HL-60 (cell line): ENCODE measurements around the gene SPIRE1.

Source experiments
- DNase-seq, 2 experiments: peaks; one replicate each; pipeline ENCODE4 v3.0.0-alpha.2; 2010 to 2020; ENCODE audit warnings: low read depth in 1 of 2, low spot score in 1 of 2
- H3K27ac ChIP-seq: fragments of 250-450 bp; sonication (Bioruptor Pico); replicated peaks from 2 replicates; pipeline ENCODE4 v1.5.1; 2020; ENCODE audit warnings: mild to moderate bottlenecking, moderate library complexity
- H3K27me3 ChIP-seq: fragments of 250-450 bp; sonication (Bioruptor Pico); 2 replicates; pipeline ENCODE4 v1.5.1; 2021; ENCODE audit warnings: mild to moderate bottlenecking, moderate library complexity; ENCODE audit not compliant: insufficient read depth, poor library complexity, severe bottlenecking
- H3K4me3 ChIP-seq: replicated peaks from 2 replicates; pipeline ENCODE4 v1.5.1; 2011; ENCODE audit warnings: mild to moderate bottlenecking, control low read depth, low read length; ENCODE audit not compliant: insufficient read depth
- CTCF ChIP-seq: IDR thresholded peaks from one replicate; pipeline ENCODE4 v1.5.1; 2011; ENCODE audit warnings: low read length, control low read depth, inconsistent platforms; ENCODE audit not compliant: insufficient read depth
- GABPA ChIP-seq: IDR thresholded peaks from 2 replicates; pipeline ENCODE4 v1.6.1; 2012; ENCODE audit warnings: low read depth
- POLR2AphosphoS5 ChIP-seq: IDR thresholded peaks from 2 replicates; pipeline ENCODE4 v1.6.1; 2012; ENCODE audit warnings: low read depth
- SPI1 ChIP-seq: IDR thresholded peaks from 2 replicates; pipeline ENCODE4 v1.6.1; 2012; ENCODE audit warnings: low read depth, mild to moderate bottlenecking, borderline replicate concordance
- TF ChIP-seq, protein P1 (sequence below): IDR thresholded peaks from 2 replicates; pipeline ENCODE4 v1.6.1; 2012; ENCODE audit warnings: low read depth; ENCODE audit not compliant: insufficient replicate concordance

SPIRE1 gene

DNA sequence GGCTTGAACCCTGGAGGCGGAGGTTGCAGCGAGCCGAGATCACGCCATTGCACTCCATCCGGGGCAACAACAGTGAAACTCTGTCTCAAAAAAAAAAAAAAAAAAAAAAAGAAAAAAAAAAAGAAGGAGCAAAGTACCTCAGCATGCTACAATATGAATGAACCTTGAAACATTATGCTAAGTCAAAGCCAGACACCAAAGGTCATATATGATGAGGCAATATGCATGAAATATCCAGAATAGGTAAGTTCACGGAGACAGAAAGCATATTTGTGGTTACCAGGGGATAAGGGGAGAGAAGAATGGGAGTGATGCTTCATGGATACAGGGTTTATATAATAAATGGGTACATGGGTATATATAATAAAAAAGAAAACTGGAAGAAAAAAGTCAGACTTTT lies 156.9 kb downstream of the SPIRE1 start:
- Histone ChIP-seq H3K27ac (no peak overlapping the region), H3K4me3 (no peak overlapping the region), H3K27me3 (no peaks in the 10 kb centered on the region)
- DNase-seq = no peak
- TF ChIP-seq SPI1 = no peak
- no peak for TF ChIP-seq POLR2AphosphoS5
- no peak for TF ChIP-seq GABPA
- no peak for TF ChIP-seq CTCF
- TF ChIP-seq, protein P1, sequence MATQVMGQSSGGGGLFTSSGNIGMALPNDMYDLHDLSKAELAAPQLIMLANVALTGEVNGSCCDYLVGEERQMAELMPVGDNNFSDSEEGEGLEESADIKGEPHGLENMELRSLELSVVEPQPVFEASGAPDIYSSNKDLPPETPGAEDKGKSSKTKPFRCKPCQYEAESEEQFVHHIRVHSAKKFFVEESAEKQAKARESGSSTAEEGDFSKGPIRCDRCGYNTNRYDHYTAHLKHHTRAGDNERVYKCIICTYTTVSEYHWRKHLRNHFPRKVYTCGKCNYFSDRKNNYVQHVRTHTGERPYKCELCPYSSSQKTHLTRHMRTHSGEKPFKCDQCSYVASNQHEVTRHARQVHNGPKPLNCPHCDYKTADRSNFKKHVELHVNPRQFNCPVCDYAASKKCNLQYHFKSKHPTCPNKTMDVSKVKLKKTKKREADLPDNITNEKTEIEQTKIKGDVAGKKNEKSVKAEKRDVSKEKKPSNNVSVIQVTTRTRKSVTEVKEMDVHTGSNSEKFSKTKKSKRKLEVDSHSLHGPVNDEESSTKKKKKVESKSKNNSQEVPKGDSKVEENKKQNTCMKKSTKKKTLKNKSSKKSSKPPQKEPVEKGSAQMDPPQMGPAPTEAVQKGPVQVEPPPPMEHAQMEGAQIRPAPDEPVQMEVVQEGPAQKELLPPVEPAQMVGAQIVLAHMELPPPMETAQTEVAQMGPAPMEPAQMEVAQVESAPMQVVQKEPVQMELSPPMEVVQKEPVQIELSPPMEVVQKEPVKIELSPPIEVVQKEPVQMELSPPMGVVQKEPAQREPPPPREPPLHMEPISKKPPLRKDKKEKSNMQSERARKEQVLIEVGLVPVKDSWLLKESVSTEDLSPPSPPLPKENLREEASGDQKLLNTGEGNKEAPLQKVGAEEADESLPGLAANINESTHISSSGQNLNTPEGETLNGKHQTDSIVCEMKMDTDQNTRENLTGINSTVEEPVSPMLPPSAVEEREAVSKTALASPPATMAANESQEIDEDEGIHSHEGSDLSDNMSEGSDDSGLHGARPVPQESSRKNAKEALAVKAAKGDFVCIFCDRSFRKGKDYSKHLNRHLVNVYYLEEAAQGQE = no peak

GRCh38 chr18:12497839-12498238 lies 160.1 kb downstream of the SPIRE1 start:
- Histone ChIP-seq H3K4me3 (no peak overlapping the region), H3K27ac (no peak overlapping the region), H3K27me3 (no peaks in the 10 kb centered on the region)
- no peak for DNase-seq
- TF ChIP-seq SPI1 (no peak), CTCF (no peak), POLR2AphosphoS5 (no peak), GABPA (no peak)
- TF ChIP-seq, protein P1 = no peak

DNA sequence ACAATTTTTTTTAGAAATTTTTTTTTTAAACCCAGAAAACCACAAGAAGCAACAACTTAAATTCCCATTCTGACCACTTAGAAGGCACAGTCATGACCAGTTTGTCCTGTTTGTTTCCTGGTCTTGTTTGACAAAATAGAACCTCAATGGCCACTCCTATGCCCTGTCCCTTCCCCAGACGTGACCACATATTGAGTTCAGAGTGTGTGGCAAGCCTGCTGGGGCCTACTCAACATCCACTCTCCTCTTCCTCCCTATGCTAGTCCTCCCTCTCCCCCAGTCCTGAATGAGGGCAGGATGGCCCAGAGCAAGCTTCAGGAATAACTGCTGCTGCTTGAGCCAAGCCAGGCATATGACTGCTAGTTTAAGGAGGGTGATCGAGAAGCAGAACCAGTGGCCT lies 160.6 kb downstream of the SPIRE1 start:
- TF ChIP-seq SPI1 = no peak
- TF ChIP-seq GABPA = no peak
- no peak for TF ChIP-seq POLR2AphosphoS5
- TF ChIP-seq, protein P1 = no peak
- TF ChIP-seq CTCF = no peak
- no peak overlapping the region for H3K27ac ChIP-seq

More for the DNA sequence above, 160.6 kb downstream of the SPIRE1 start:
- Histone ChIP-seq H3K27me3 (peaks cover under 1% of the 10 kb centered on the region), H3K4me3 (no peak overlapping the region)
- no peak for DNase-seq
